Measurements from ENCODE around the gene CRY1.

The CRY1 gene

GRCh38 chr12:106955377-106956047 lies 137.8 kb downstream of the CRY1 start, which contains the start of gene TMEM263:
Gene TMEM263, plus strand, starts transcription at chr12:106955907. Its CDS starts 11,210 bp downstream, at chr12:106967117.
- H3K27me3 ChIP-seq (ENCODE audit: control insufficient read depth in 3 of 3, insufficient read depth in 3 of 3, low read depth in 1 of 3, low read length in 3 of 3): no peaks in the 10 kb centered on the region
- DNase-seq (ENCODE audit: low spot score): peak; percentile 96

DNA sequence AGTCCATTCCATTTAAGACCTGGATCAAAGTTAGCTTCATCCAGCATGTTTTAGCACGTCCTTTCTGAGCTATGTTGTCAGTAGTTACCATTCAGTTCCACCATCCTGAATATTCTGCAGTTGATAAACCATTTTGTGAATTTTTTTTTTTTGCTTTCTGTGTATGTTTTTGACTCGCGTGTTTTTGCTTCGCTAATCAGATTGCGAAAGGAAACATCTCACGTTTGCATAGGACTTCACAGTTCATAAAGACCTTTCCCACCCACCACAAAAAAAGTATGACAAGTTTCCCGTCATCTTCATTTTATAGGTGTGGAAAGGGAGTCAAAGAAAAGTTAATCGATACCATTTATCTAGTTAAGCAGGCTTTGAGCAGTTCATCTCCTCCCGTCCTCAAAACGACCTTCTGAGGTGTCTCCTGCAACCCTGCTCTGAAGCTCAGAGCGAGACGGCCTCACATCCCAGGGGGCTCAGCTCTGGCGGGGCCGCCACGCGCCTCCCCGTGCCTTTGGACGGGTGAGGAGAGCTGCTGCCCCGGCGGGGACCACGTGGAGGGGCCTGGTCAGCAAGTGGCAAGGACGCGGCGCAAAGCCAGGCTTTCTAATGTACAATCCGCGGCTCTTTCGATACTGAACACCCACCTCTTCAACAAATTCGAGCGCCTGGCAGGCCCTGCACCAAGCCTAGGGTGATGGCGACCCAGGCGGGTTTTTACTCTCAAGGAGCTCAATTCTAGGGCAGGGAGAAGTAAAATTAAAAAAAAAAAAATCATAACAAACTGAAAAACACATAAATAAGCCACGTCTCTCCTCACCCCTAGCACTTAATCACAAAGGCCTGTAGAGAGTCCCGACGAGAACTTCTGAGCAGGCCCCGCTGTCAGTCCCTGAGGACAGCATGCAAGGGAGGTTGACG lies 138.6 kb downstream of the CRY1 start:
- Histone ChIP-seq H2BK120ac (ENCODE audit: low read depth, low read length) (no peak overlapping the region), H2BK12ac (ENCODE audit: low read length) (no peak overlapping the region), H3K4ac (ENCODE audit: low read length) (no peak overlapping the region), H3K9me3 (replicated peaks in 1 of 2; ENCODE audit: control insufficient read depth in 2 of 2, insufficient read depth in 1 of 2, low read depth in 1 of 2, low read length in 2 of 2) (peaks cover 3 to 12% of the 10 kb centered on the region in 2 donors), H2AFZ (ENCODE audit: low read length) (peak overlapping the region; percentile 95), H4K91ac (ENCODE audit: low read depth, low read length, poor library complexity) (no peak overlapping the region), H4K8ac (ENCODE audit: low read depth, low read length) (no peak overlapping the region), H3K4me3 (ENCODE audit: low read length in 2 of 2) (peak overlapping the region; percentile 84 to 86), H2BK15ac (ENCODE audit: low read length) (no peak overlapping the region), H3K27me3 (ENCODE audit: control insufficient read depth in 3 of 3, insufficient read depth in 3 of 3, low read depth in 1 of 3, low read length in 3 of 3) (no peaks in the 10 kb centered on the region), H3K4me1 (ENCODE audit: control insufficient read depth in 2 of 2, insufficient read depth in 1 of 2, low read depth in 1 of 2, low read length in 2 of 2) (peaks cover 2 to 4% of the 10 kb centered on the region in 2 donors), H3K79me1 (ENCODE audit: low read depth, low read length) (no peaks in the 10 kb centered on the region), H3K27ac (replicated peaks; ENCODE audit: low read length) (peak overlapping the region; percentile 64), H3K14ac (ENCODE audit: low read length) (peak overlapping the region; percentile 32), H2BK5ac (ENCODE audit: low read length) (peak overlapping the region; percentile 11), H3K23ac (ENCODE audit: low read depth, low read length, poor library complexity) (peak overlapping the region; percentile 70), H3K9ac (ENCODE audit: low read depth, low read length, poor library complexity) (peak overlapping the region; percentile 64), H2AK5ac (ENCODE audit: low read depth, low read length) (no peak overlapping the region), H3K18ac (ENCODE audit: low read length) (peak overlapping the region; percentile 80), H3K36me3 (replicated peaks in 1 of 2; ENCODE audit: control insufficient read depth in 2 of 2, insufficient read depth in 2 of 2, low read length in 2 of 2) (peaks cover 0 to 5% of the 10 kb centered on the region in 2 donors), H3K4me2 (ENCODE audit: insufficient read depth, low read length, poor library complexity, severe bottlenecking) (peak overlapping the region; percentile 51)
- no peak for DNase-seq (ENCODE audit: low spot score)
- no CpG with 5 or more reads among the region's 36 CpGs for WGBS, 2 donors (ENCODE audit: extremely low coverage in 2 of 2, insufficient read length in 2 of 2, insufficient replicate concordance in 1 of 2)

More at GRCh38 chr12:106955377-106956047, 137.8 kb downstream of the CRY1 start, which contains the start of gene TMEM263:
- Histone ChIP-seq H3K36me3 (replicated peaks in 1 of 2; ENCODE audit: control insufficient read depth in 2 of 2, insufficient read depth in 2 of 2, low read length in 2 of 2) (peaks cover 0 to 9% of the 10 kb centered on the region in 2 donors), H3K14ac (ENCODE audit: low read length) (peak within 1 kb of the TSS; percentile 32), H2AFZ (ENCODE audit: low read length) (peak within 1 kb of the TSS; percentile 95), H3K4me2 (ENCODE audit: insufficient read depth, low read length, poor library complexity, severe bottlenecking) (peak within 1 kb of the TSS; percentile 60), H2BK5ac (ENCODE audit: low read length) (peak within 1 kb of the TSS; percentile 94), H3K9ac (ENCODE audit: low read depth, low read length, poor library complexity) (peak within 1 kb of the TSS; percentile 98), H2AK5ac (ENCODE audit: low read depth, low read length) (no peak within 1 kb of the TSS), H4K91ac (ENCODE audit: low read depth, low read length, poor library complexity) (no peak within 1 kb of the TSS), H2BK15ac (ENCODE audit: low read length) (no peak within 1 kb of the TSS), H3K4me3 (ENCODE audit: low read length in 2 of 2) (peak within 1 kb of the TSS; percentile 86 to 92), H3K27ac (replicated peaks; ENCODE audit: low read length) (peak within 1 kb of the TSS; percentile 97), H3K23ac (ENCODE audit: low read depth, low read length, poor library complexity) (peak within 1 kb of the TSS; percentile 99), H3K4me1 (ENCODE audit: control insufficient read depth in 2 of 2, insufficient read depth in 1 of 2, low read depth in 1 of 2, low read length in 2 of 2) (peaks cover 2 to 4% of the 10 kb centered on the region in 2 donors), H3K79me1 (ENCODE audit: low read depth, low read length) (no peaks in the 10 kb centered on the region), H3K18ac (ENCODE audit: low read length) (peak within 1 kb of the TSS; percentile 99), H2BK12ac (ENCODE audit: low read length) (no peak within 1 kb of the TSS), H4K8ac (ENCODE audit: low read depth, low read length) (peak within 1 kb of the TSS; percentile 72), H3K4ac (ENCODE audit: low read length) (no peak within 1 kb of the TSS), H3K9me3 (replicated peaks in 1 of 2; ENCODE audit: control insufficient read depth in 2 of 2, insufficient read depth in 1 of 2, low read depth in 1 of 2, low read length in 2 of 2) (peaks cover 3 to 12% of the 10 kb centered on the region in 2 donors), H2BK120ac (ENCODE audit: low read depth, low read length) (peak within 1 kb of the TSS; percentile 52)
- no CpG with 5 or more reads among the region's 88 CpGs for WGBS, 2 donors (ENCODE audit: extremely low coverage in 2 of 2, insufficient read length in 2 of 2, insufficient replicate concordance in 1 of 2)

- DNase-seq (ENCODE audit: low spot score): no peak
- Histone ChIP-seq H2BK15ac (ENCODE audit: low read length) (no peak overlapping the region), H3K14ac (ENCODE audit: low read length) (no peak overlapping the region), H3K36me3 (replicated peaks in 1 of 2; ENCODE audit: control insufficient read depth in 2 of 2, insufficient read depth in 2 of 2, low read length in 2 of 2) (no peaks in the 10 kb centered on the region), H2AFZ (ENCODE audit: low read length) (no peak overlapping the region), H3K4me2 (ENCODE audit: insufficient read depth, low read length, poor library complexity, severe bottlenecking) (no peak overlapping the region), H3K18ac (ENCODE audit: low read length) (no peak overlapping the region), H3K4ac (ENCODE audit: low read length) (no peak overlapping the region), H3K27ac (replicated peaks; ENCODE audit: low read length) (no peak overlapping the region), H3K9me3 (replicated peaks in 1 of 2; ENCODE audit: control insufficient read depth in 2 of 2, insufficient read depth in 1 of 2, low read depth in 1 of 2, low read length in 2 of 2) (peaks cover 3 to 16% of the 10 kb centered on the region in 2 donors), H4K91ac (ENCODE audit: low read depth, low read length, poor library complexity) (no peak overlapping the region), H2AK5ac (ENCODE audit: low read depth, low read length) (no peak overlapping the region), H3K4me3 (ENCODE audit: low read length in 2 of 2) (no peak overlapping the region), H3K9ac (ENCODE audit: low read depth, low read length, poor library complexity) (no peak overlapping the region), H3K27me3 (ENCODE audit: control insufficient read depth in 3 of 3, insufficient read depth in 3 of 3, low read depth in 1 of 3, low read length in 3 of 3) (no peaks in the 10 kb centered on the region), H3K4me1 (ENCODE audit: control insufficient read depth in 2 of 2, insufficient read depth in 1 of 2, low read depth in 1 of 2, low read length in 2 of 2) (peaks cover 2 to 4% of the 10 kb centered on the region in 2 donors), H2BK5ac (ENCODE audit: low read length) (no peak overlapping the region), H3K23ac (ENCODE audit: low read depth, low read length, poor library complexity) (no peak overlapping the region), H2BK120ac (ENCODE audit: low read depth, low read length) (no peak overlapping the region), H2BK12ac (ENCODE audit: low read length) (no peak overlapping the region), H3K79me1 (ENCODE audit: low read depth, low read length) (no peaks in the 10 kb centered on the region), H4K8ac (ENCODE audit: low read depth, low read length) (no peak overlapping the region)
- no CpG with 5 or more reads among the region's 12 CpGs for WGBS, 2 donors (ENCODE audit: extremely low coverage in 2 of 2, insufficient read length in 2 of 2, insufficient replicate concordance in 1 of 2)
Observed at GRCh38 chr12:106953352-106954250, 139.7 kb downstream of the CRY1 start.

Measured in neuronal stem cell (in vitro differentiated cells).